PFSK-1 (cell line): Measurements from ENCODE around the gene CSTA.

Experiments used
- POLR2AphosphoS5 ChIP-seq: IDR thresholded peaks from 2 replicates; pipeline ENCODE4 v1.6.1; 2012; ENCODE audit warnings: low read depth, mild to moderate bottlenecking, control low read depth, low read length, moderate library complexity
- TAF1 ChIP-seq: IDR thresholded peaks from 2 replicates; pipeline ENCODE4 v1.6.1; 2012; ENCODE audit warnings: low read length, control low read depth, borderline replicate concordance; ENCODE audit not compliant: insufficient read depth

- TF ChIP-seq POLR2AphosphoS5 (no peak), TAF1 (no peak)
Measured at GRCh38 chr3:122307094-122307687, 17.9 kb upstream of the CSTA start.
